ENCODE results near the gene PDZRN4.
A peak's percentile ranks its signal among the peaks of the same experiment; 100 is the strongest.

The PDZRN4 gene

GRCh38 chr12:41509271-41510055 is 321.3 kb downstream of the PDZRN4 start:
- Histone ChIP-seq H3K27ac (ENCODE audit: low read depth, low read length, severe bottlenecking) (no peak overlapping the region), H3K4me3 (ENCODE audit: extremely low read depth, insufficient read depth, low read length, poor library complexity, severe bottlenecking) (no peak overlapping the region), H3K4me1 (ENCODE audit: control insufficient read depth, insufficient read depth, low read length, poor library complexity, severe bottlenecking) (no peaks in the 10 kb centered on the region), H3K9me3 (ENCODE audit: control insufficient read depth, low read length) (no peaks in the 10 kb centered on the region), H3K36me3 (ENCODE audit: control insufficient read depth, insufficient read depth, low read length) (no peaks in the 10 kb centered on the region)
- 97% methylated on average over 3 of the region's 4 CpGs; no CpG with 5 or more reads in 1 of the 2 experiments for WGBS, 2 experiments (ENCODE audit: insufficient coverage in 2 of 2)

- Histone ChIP-seq H3K4me1 (ENCODE audit: control insufficient read depth, insufficient read depth, low read length, poor library complexity, severe bottlenecking) (no peaks in the 10 kb centered on the region), H3K27ac (ENCODE audit: low read depth, low read length, severe bottlenecking) (no peak overlapping the region), H3K9me3 (ENCODE audit: control insufficient read depth, low read length) (no peaks in the 10 kb centered on the region), H3K4me3 (ENCODE audit: extremely low read depth, insufficient read depth, low read length, poor library complexity, severe bottlenecking) (no peak overlapping the region), H3K36me3 (ENCODE audit: control insufficient read depth, insufficient read depth, low read length) (no peaks in the 10 kb centered on the region)
- no CpG with 5 or more reads among the region's 2 CpGs for WGBS, 2 experiments (ENCODE audit: insufficient coverage in 2 of 2)
Observed at GRCh38 chr12:41510470-41510869, 322.4 kb downstream of the PDZRN4 start.

DNA sequence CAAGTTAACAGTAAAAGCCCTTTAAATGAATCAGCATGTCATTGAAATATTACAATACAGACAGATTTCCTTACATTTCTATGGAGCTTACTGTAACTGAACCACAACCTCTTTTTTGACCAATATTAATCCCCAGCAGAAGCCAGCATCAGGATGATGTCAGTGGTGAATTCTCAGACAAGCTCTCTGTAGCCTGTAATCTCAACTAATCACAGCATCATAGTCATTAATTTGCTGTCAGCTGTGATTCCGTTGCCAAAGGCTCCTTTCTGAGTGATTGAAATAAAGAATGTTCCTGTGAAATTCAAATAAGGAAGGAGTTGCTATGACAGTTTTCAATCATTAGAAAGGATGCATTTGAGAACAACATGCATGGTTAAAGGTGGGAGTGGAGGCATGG is 323.1 kb downstream of the PDZRN4 start:
- Histone ChIP-seq H3K27ac (ENCODE audit: low read depth, low read length, severe bottlenecking) (no peak overlapping the region), H3K4me3 (ENCODE audit: extremely low read depth, insufficient read depth, low read length, poor library complexity, severe bottlenecking) (no peak overlapping the region), H3K9me3 (ENCODE audit: control insufficient read depth, low read length) (no peaks in the 10 kb centered on the region), H3K4me1 (ENCODE audit: control insufficient read depth, insufficient read depth, low read length, poor library complexity, severe bottlenecking) (peaks cover 4% of the 10 kb centered on the region), H3K36me3 (ENCODE audit: control insufficient read depth, insufficient read depth, low read length) (no peaks in the 10 kb centered on the region)
- WGBS, 2 experiments (ENCODE audit: insufficient coverage in 2 of 2), result no CpG with 5 or more reads among the region's 1 CpG

GRCh38 chr12:41512497-41512896 is 324.4 kb downstream of the PDZRN4 start:
- Histone ChIP-seq H3K27ac (ENCODE audit: low read depth, low read length, severe bottlenecking) (no peak overlapping the region), H3K36me3 (ENCODE audit: control insufficient read depth, insufficient read depth, low read length) (no peaks in the 10 kb centered on the region), H3K4me1 (ENCODE audit: control insufficient read depth, insufficient read depth, low read length, poor library complexity, severe bottlenecking) (peaks cover 4% of the 10 kb centered on the region), H3K4me3 (ENCODE audit: extremely low read depth, insufficient read depth, low read length, poor library complexity, severe bottlenecking) (no peak overlapping the region), H3K9me3 (ENCODE audit: control insufficient read depth, low read length) (no peaks in the 10 kb centered on the region)
- WGBS, 2 experiments (ENCODE audit: insufficient coverage in 2 of 2), result 100% methylated on average over 2 of the region's 2 CpGs

DNA sequence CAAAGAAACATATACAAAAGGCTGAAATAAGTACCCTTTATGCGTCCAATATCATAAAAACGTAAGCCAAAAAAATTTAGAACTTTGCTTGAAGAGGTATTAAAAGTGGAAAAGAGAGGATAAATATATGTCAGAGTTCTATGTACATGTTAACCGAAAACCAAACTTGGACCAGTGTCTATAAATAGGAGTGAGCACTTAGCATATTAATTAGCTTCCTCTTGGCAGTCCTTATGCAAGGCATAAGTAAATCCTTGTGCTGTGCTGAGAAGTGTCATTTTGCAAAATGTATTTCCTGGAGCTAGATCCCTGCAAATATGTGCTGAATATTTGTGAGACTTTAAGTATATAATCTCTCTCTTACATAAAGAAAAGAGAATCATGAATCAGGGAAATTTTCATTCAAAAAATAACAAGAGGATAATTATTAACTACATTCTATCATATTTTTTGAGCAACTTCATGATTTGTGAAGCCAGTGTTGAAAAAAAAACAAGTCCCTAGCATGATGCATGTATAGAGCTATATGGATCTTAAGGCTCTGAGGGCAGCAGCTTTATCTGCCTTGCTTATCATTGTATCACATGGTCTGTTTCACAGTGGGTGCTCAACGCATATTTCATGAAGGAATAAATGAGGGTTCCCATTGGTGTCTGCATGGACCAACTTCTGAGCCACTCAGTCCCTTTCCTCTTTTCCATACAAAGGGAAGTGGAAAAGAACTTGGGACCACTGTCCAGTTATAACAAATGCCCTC is 326.1 kb downstream of the PDZRN4 start:
- 90 to 91% methylated on average over 3 to 4 of the region's 4 CpGs for WGBS, 2 experiments (ENCODE audit: insufficient coverage in 2 of 2)
- peaks cover 4% of the 10 kb centered on the region for H3K4me1 ChIP-seq (ENCODE audit: control insufficient read depth, insufficient read depth, low read length, poor library complexity, severe bottlenecking)
- no peaks in the 10 kb centered on the region for H3K36me3 ChIP-seq (ENCODE audit: control insufficient read depth, insufficient read depth, low read length)
- no peak overlapping the region for H3K27ac ChIP-seq (ENCODE audit: low read depth, low read length, severe bottlenecking)
- no peak overlapping the region for H3K4me3 ChIP-seq (ENCODE audit: extremely low read depth, insufficient read depth, low read length, poor library complexity, severe bottlenecking)
- H3K9me3 ChIP-seq (ENCODE audit: control insufficient read depth, low read length), result no peaks in the 10 kb centered on the region

- no peak overlapping the region for H3K27ac ChIP-seq (ENCODE audit: low read depth, low read length, severe bottlenecking)
- no peaks in the 10 kb centered on the region for H3K9me3 ChIP-seq (ENCODE audit: control insufficient read depth, low read length)
- WGBS, 2 experiments (ENCODE audit: insufficient coverage in 2 of 2), result 43 to 54% methylated on average over 1 to 2 of the region's 3 CpGs
- H3K4me1 ChIP-seq (ENCODE audit: control insufficient read depth, insufficient read depth, low read length, poor library complexity, severe bottlenecking), result peaks cover 4% of the 10 kb centered on the region
- H3K4me3 ChIP-seq (ENCODE audit: extremely low read depth, insufficient read depth, low read length, poor library complexity, severe bottlenecking), result no peak overlapping the region
- no peaks in the 10 kb centered on the region for H3K36me3 ChIP-seq (ENCODE audit: control insufficient read depth, insufficient read depth, low read length)
Observed at GRCh38 chr12:41514907-41515306, 326.8 kb downstream of the PDZRN4 start.

GRCh38 chr12:41515953-41516352 is 327.8 kb downstream of the PDZRN4 start:
- peaks cover 4% of the 10 kb centered on the region for H3K4me1 ChIP-seq (ENCODE audit: control insufficient read depth, insufficient read depth, low read length, poor library complexity, severe bottlenecking)
- no peaks in the 10 kb centered on the region for H3K36me3 ChIP-seq (ENCODE audit: control insufficient read depth, insufficient read depth, low read length)
- no peak overlapping the region for H3K4me3 ChIP-seq (ENCODE audit: extremely low read depth, insufficient read depth, low read length, poor library complexity, severe bottlenecking)
- no peak overlapping the region for H3K27ac ChIP-seq (ENCODE audit: low read depth, low read length, severe bottlenecking)
- 100% methylated on average over 1 of the region's 3 CpGs; no CpG with 5 or more reads in 1 of the 2 experiments for WGBS, 2 experiments (ENCODE audit: insufficient coverage in 2 of 2)
- H3K9me3 ChIP-seq (ENCODE audit: control insufficient read depth, low read length), result no peaks in the 10 kb centered on the region

- no peak overlapping the region for H3K27ac ChIP-seq (ENCODE audit: low read depth, low read length, severe bottlenecking)
- no peaks in the 10 kb centered on the region for H3K36me3 ChIP-seq (ENCODE audit: control insufficient read depth, insufficient read depth, low read length)
- H3K4me1 ChIP-seq (ENCODE audit: control insufficient read depth, insufficient read depth, low read length, poor library complexity, severe bottlenecking), result peaks cover 4% of the 10 kb centered on the region
- WGBS, 2 experiments (ENCODE audit: insufficient coverage in 2 of 2), result 92 to 100% methylated on average over 1 to 2 of the region's 3 CpGs
- no peak overlapping the region for H3K4me3 ChIP-seq (ENCODE audit: extremely low read depth, insufficient read depth, low read length, poor library complexity, severe bottlenecking)
- no peaks in the 10 kb centered on the region for H3K9me3 ChIP-seq (ENCODE audit: control insufficient read depth, low read length)
Observed at GRCh38 chr12:41520869-41521268, 332.7 kb downstream of the PDZRN4 start.

DNA sequence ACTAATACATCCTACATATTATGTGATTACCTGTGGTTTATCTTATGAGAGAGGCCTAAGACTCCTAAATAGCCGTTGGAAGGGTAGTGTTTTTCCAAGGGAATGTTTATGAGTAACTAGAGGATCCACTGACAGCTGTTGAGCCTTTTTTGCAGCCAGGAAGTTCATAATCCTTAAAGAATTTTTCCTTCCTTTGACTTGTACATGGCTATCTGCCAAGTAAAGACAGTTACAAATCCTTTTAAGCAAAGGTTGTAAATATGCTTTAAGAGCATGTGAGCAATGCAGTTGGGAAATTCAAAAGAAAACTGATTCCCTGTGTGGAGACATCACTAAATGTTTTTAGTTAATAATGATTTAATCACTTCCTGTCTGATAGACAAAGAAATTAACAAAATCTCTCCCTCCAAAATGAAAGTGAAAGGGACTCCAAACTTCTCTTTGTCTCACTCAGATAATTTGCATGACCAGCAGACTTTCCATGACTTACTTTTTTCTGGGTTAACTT is 333.8 kb downstream of the PDZRN4 start:
- H3K36me3 ChIP-seq (ENCODE audit: control insufficient read depth, insufficient read depth, low read length), result no peaks in the 10 kb centered on the region
- H3K4me1 ChIP-seq (ENCODE audit: control insufficient read depth, insufficient read depth, low read length, poor library complexity, severe bottlenecking), result peaks cover 4% of the 10 kb centered on the region
- H3K4me3 ChIP-seq (ENCODE audit: extremely low read depth, insufficient read depth, low read length, poor library complexity, severe bottlenecking), result no peak overlapping the region
- H3K9me3 ChIP-seq (ENCODE audit: control insufficient read depth, low read length), result no peaks in the 10 kb centered on the region
- peak overlapping the region; percentile 68 for H3K27ac ChIP-seq (ENCODE audit: low read depth, low read length, severe bottlenecking)
- no CpG with 5 or more reads among the region's 1 CpG for WGBS, 2 experiments (ENCODE audit: insufficient coverage in 2 of 2)

DNA sequence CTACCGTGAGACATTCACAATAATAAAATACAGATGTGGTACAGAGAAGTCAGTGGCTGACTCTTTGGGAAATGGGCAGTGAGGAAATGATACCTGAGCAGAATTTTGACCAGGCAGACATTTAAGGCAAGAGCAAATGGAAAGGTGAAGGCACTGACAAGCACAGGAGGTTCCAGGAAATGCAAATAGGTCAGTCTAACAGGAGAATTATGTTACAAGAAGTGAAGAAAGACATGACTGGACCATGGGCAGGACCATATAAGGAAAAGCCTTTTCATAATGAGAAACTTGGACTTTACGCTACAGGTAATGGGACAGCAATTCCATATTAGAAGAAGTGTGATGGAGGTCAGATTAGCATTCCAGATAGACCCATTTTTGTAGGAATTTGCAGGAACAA is 338.9 kb downstream of the PDZRN4 start:
- Histone ChIP-seq H3K4me3 (ENCODE audit: extremely low read depth, insufficient read depth, low read length, poor library complexity, severe bottlenecking) (no peak overlapping the region), H3K36me3 (ENCODE audit: control insufficient read depth, insufficient read depth, low read length) (no peaks in the 10 kb centered on the region), H3K4me1 (ENCODE audit: control insufficient read depth, insufficient read depth, low read length, poor library complexity, severe bottlenecking) (no peaks in the 10 kb centered on the region), H3K27ac (ENCODE audit: low read depth, low read length, severe bottlenecking) (no peak overlapping the region), H3K9me3 (ENCODE audit: control insufficient read depth, low read length) (no peaks in the 10 kb centered on the region)
- 100% methylated on average over 1 of the region's 2 CpGs for WGBS, 2 experiments (ENCODE audit: insufficient coverage in 2 of 2)

Measured in mesodermal cell (in vitro differentiated cells).